ENCODE results near the gene EMX1. TPM values are rescaled to one million over a fixed set of nuclear protein-coding genes. Genes with fewer than 3 reads are reported as not detected.
A peak's percentile ranks its signal among the peaks of the same experiment; 100 is the strongest.

Gene EMX1
- total and polyA plus RNA-seq, 2 of the 13 experiments (the other 11 are each of a cell fraction or from before 2014, with no cell fraction given): 0.62 to 4.9 TPM

- TF ChIP-seq ZBTB26 (CRISPR knock-in tag; IDR thresholded peaks at IDR 0.05; ENCODE audit: borderline replicate concordance): peak; percentile 86
- peak; percentile 53; the same call in 1 of the 2 replicates for TF ChIP-seq RFXAP (CRISPR knock-in tag; IDR thresholded peaks at IDR 0.05; ENCODE audit: borderline replicate concordance)
- TF ChIP-seq PITX1 (CRISPR knock-in tag; IDR thresholded peaks at IDR 0.05): no peak
- 0 out of 2 replicates have a peak, but pooled peaks have one; percentile 77 for TF ChIP-seq SNAPC4 (CRISPR knock-in tag; IDR thresholded peaks at IDR 0.05)
- TF ChIP-seq KMT2B (CRISPR knock-in tag; IDR thresholded peaks at IDR 0.05): peak; percentile 77; the same call in 1 of the 2 replicates
- TF ChIP-seq MIER2 (CRISPR knock-in tag; IDR thresholded peaks at IDR 0.05): peak; percentile 99
- TF ChIP-seq TFDP1 (CRISPR knock-in tag; IDR thresholded peaks at IDR 0.05; ENCODE audit: borderline replicate concordance): no peak
- 0 out of 2 replicates have a peak, but pooled peaks have one; percentile 49 for TF ChIP-seq ISL2 (CRISPR knock-in tag; IDR thresholded peaks at IDR 0.05)
- no peak for TF ChIP-seq MAX (IDR thresholded peaks at IDR 0.05)
- TF ChIP-seq GPN1 (CRISPR knock-in tag; IDR thresholded peaks at IDR 0.05; ENCODE audit: borderline replicate concordance): no peak
- peak; percentile 59 for TF ChIP-seq RARA (CRISPR knock-in tag; IDR thresholded peaks at IDR 0.05)
- no peak for TF ChIP-seq HNF4G (IDR thresholded peaks at IDR 0.05; ENCODE audit: borderline replicate concordance, low read depth, low read length)
- TF ChIP-seq HNF4G (CRISPR knock-in tag; IDR thresholded peaks at IDR 0.05; ENCODE audit: borderline replicate concordance, low read depth): no peak
- peak; percentile 75; the same call in 1 of the 2 replicates for TF ChIP-seq ZNF580 (CRISPR knock-in tag; IDR thresholded peaks at IDR 0.05; ENCODE audit: borderline replicate concordance, low read depth)
- 0 out of 2 replicates have a peak, but pooled peaks have one; percentile 35 for TF ChIP-seq ZNF367 (CRISPR knock-in tag; IDR thresholded peaks at IDR 0.05; ENCODE audit: borderline replicate concordance)
- no peak for TF ChIP-seq ZNF235 (CRISPR knock-in tag; IDR thresholded peaks at IDR 0.05; ENCODE audit: borderline replicate concordance)
- peak; percentile 33; the same call in 1 of the 2 replicates for TF ChIP-seq FOXO1 (CRISPR knock-in tag; IDR thresholded peaks at IDR 0.05)
- no peak for TF ChIP-seq LCORL (IDR thresholded peaks at IDR 0.05)
- 0 out of 2 replicates have a peak, but pooled peaks have one; percentile 24 for TF ChIP-seq LCORL (CRISPR knock-in tag; IDR thresholded peaks at IDR 0.05)
- no peak for TF ChIP-seq HIVEP1 (CRISPR knock-in tag; IDR thresholded peaks at IDR 0.05)
- TF ChIP-seq IRX3 (CRISPR knock-in tag; IDR thresholded peaks at IDR 0.05; ENCODE audit: borderline replicate concordance, low read depth): 0 out of 2 replicates have a peak, but pooled peaks have one; percentile 32
These were observed 33.9 kb upstream of the EMX1 start (continued) for GRCh38 chr2:72883356-72883962.

All from HepG2 (cell line).